C4-2B (cell line): ENCODE results near the gene IGSF9.
"Not testable (repeated sequence)": the region's sequence is repeated elsewhere in the genome, so short reads cannot be mapped to it uniquely, and the experiment has no call there.

ENCODE experiments used
- H3K27ac ChIP-seq: fragments of 450-650 bp; 2 replicates; pipeline ENCODE4 v1.5.1; 2017
- ZFX ChIP-seq: fragments of 450-650 bp; IDR thresholded peaks from 2 replicates; pipeline ENCODE4 v1.6.1; 2017
- TF ChIP-seq, protein P1 (sequence below): fragments of 450-650 bp; conservative IDR thresholded peaks from 2 replicates; pipeline ENCODE4 v1.5.1; 2017; ENCODE audit warnings: mild to moderate bottlenecking

The IGSF9 gene

DNA sequence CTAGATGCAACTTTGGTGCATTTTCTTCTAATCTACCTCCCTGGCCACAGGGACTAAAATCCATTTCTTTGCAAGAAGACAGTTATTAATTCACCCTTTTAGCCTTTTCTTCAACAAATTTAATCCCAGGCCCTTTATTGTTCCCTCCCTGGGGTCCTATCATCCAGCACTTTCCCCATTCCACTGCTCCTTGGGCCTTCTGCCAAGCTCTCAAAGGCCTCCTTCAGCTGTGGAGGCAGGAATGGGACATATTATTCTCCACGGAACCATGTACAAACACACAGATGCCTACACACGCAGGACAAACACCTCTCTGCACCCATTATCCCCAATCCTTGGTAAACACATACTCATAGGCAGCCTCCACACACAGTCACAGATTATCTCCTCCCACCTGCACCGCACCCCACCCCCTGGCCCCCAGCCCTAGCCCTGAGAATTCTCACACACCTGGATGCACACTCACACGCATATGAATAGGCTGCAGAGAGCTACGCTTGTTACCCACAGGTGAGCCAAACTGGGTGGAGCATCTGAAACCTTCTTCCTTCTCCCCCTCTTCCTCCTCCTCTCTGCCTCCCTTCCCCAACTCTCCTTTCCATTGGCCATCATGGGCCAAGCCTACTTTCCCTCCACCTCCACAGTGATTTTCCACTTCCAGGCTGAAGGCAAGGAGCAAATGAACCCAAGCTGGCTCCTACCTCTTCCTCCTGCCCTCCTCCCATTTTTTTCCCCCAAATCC is 31.8 kb downstream of the IGSF9 start:
- no peak overlapping the region for H3K27ac ChIP-seq
- TF ChIP-seq ZFX = no peak
- TF ChIP-seq, protein P1, sequence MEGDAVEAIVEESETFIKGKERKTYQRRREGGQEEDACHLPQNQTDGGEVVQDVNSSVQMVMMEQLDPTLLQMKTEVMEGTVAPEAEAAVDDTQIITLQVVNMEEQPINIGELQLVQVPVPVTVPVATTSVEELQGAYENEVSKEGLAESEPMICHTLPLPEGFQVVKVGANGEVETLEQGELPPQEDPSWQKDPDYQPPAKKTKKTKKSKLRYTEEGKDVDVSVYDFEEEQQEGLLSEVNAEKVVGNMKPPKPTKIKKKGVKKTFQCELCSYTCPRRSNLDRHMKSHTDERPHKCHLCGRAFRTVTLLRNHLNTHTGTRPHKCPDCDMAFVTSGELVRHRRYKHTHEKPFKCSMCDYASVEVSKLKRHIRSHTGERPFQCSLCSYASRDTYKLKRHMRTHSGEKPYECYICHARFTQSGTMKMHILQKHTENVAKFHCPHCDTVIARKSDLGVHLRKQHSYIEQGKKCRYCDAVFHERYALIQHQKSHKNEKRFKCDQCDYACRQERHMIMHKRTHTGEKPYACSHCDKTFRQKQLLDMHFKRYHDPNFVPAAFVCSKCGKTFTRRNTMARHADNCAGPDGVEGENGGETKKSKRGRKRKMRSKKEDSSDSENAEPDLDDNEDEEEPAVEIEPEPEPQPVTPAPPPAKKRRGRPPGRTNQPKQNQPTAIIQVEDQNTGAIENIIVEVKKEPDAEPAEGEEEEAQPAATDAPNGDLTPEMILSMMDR = no peak

DNA sequence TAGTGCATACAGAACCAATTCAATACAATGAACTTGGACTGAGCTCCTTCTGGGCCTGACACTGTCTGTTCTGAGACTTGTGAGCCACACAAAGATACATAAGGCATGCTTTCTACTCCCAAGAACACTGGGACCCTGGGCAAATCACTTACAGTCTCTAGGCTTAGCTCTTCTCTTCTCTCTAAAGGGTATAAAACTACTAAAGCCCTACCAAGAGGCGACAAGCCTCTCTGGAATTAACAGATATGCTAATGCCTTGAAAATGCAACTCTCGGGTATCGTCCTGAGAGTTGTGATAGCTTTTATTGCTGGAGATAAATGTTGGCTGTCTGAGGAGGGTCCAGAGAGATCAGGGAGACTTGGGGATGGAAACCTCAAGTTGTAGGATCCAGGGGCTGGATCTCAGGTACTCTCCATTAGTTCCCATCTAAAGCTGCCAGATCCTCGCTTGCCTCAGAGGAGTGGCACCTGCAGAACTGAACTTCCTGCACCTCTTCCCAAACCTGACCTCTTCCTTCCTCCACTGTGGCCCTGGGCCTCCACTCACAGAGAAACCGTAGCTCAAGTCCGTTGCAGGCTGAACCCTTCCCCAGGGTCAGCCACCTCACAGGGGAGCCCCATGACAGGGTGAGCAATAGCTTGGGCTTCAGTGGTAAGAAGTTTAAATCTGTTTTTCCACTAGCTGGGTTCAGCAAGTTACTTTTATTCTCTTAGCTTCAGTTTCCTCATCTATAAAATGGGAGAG is 33.9 kb downstream of the IGSF9 start:
- TF ChIP-seq, protein P1 = no peak
- no peak for TF ChIP-seq ZFX
- no peak overlapping the region for H3K27ac ChIP-seq

DNA sequence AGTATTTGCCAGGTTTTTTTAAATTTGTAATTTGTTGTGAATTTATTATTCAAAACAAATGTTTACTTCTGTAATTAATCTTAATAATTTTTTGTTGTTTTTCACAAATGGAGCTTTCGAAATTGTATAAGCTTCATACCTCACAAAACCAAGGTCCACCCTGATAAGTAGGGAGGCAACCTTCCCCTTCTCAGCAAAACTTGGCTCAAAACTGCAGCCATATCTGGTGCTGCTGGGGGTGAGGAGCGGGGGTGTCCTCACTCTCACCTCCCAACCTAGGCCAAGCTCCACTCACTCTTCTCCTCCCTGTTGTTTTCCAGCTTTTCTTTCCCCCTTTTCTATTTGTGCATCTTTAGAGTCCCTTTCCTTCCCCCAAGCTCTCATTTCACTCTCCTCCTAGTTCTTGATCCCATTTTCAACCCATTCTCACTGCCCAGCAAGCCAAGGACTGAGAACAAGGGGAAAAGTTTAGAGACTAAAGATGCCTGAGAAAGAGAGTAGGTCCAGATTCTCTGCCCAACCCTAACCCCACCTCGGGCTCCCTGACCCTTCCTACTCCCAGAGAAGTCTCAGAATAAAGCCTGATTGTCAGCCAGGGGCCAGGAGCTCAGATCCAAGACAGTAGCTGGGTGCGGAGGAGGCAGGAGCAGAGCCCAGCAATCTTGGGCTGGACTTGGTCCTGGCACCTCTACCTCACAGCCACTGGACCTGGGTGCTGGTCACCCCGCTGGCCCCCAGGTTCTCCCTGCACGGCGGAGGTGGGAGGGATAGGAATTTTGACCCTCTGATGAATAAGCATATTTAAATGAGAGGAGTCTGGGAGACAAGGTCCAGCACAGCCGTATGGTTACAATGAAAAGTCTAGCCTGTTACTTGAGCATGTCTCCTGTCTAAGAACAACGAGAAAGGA is 37.1 kb downstream of the IGSF9 start:
- TF ChIP-seq, protein P1 = no peak
- TF ChIP-seq ZFX = no peak
- no peak overlapping the region for H3K27ac ChIP-seq

DNA sequence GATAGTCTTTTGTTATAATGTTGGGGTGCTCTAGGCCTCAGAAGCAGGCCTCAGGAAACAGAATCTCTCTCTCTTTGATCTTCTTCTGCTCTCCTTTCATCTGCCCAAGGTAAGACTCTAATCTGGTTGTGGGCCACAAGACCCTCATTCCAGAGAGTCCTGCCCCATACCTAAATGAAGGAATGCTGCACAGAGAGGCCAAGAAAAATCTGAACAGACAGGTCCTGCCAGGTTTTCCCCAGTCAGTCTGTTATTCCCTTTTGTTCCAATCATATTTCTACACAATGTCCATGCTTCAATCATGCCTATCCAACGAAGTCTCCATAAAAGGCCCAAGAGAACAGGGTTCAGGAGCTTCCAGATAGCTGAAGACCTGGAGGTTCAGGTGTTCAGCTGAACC is 38.5 kb downstream of the IGSF9 start:
- TF ChIP-seq, protein P1 = no peak
- no peak for TF ChIP-seq ZFX
- H3K27ac ChIP-seq = no peak overlapping the region

DNA sequence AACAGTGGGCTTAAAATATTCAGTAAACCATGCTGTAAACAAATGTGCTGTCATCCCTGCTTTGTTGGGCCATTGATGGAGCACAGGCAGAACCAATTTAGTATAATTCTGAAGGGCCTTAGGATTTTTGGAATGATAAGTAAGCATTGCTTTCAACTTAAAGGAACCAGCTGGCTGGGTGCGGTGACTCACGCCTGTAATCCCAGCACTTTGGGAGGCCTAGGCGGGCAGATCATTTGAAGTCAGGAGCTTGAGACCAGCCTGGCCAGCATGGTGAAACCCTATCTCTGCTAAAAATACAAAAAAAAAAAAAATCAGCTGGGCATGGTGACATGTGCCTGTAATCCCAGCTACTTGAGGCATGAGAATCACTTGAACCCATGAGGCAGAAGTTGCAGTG is 41.4 kb downstream of the IGSF9 start:
- H3K27ac ChIP-seq = not testable (repeated sequence)

DNA sequence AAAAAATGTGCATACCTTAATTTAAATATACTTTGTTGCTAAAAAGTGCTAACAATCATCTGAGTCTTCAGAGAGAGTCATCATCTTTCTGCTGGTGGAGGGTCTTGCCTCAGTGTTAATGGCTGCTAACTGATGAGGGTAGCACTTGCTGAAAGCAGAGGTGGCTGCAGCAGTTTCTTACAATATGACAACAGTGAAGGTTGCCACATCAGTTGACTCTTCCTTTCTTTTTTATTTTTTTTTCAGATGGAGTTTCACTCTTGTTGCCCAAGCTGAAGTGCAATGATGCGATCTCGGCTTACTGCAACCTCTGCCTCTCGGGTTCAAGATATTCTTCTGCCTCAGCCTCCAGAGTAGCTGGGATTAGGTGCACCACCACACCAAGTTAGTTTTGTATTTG is 42.9 kb downstream of the IGSF9 start:
- TF ChIP-seq ZFX = no peak
- TF ChIP-seq, protein P1 = no peak
- no peak overlapping the region for H3K27ac ChIP-seq

DNA sequence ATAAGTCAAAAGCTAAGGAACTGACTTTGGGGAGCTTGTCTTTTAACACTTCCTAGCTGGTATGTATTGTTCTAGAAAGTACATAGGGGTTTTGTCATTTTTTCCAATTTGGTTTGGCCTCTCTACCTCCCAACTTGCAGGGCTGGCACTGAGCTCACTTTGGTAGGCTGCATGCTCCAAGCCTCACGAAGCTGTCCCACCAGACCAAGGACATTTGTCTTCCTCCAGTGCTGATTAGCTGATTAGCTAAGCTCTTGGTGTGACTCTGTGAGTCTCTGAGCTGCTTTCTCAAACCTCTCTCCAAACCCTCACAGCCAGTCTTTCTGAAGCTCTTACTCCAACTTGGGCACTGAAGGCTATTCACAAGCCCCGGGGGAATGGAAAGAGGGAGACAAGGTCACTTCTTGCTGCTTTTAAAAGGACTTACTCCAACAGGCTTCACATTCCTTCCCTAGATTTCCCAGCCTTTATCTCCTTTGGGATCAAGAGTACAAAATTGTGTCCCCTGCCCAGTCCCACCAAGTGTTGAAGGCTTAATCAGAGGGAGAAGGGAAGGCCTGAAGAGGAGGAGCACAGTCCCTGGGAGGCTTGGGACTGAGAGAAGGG is 44.6 kb downstream of the IGSF9 start:
- no peak for TF ChIP-seq ZFX
- TF ChIP-seq, protein P1 = no peak
- peak overlapping the region; percentile 76 for H3K27ac ChIP-seq
